Measurements from ENCODE around the gene S1PR4.

GRCh38 chr19:3140667-3141038 lies 37.9 kb upstream of the S1PR4 start:
- TF ChIP-seq ZNF114 (CRISPR knock-in tag; IDR thresholded peaks at IDR 0.05) = no peak
- TF ChIP-seq EZH2 (IDR thresholded peaks at IDR 0.05; ENCODE audit: low read depth, unreplicated experiment) = no peak
- TF ChIP-seq CTCF (conservative IDR thresholded peaks at IDR 0.05; ENCODE audit: low read depth in 2 of 2) = no peak
- no peak for TF ChIP-seq POLR2AphosphoS5 (IDR thresholded peaks at IDR 0.05; ENCODE audit: low read depth)
- no peak for TF ChIP-seq REST (IDR thresholded peaks at IDR 0.05; ENCODE audit: unreplicated experiment)
- TF ChIP-seq NANOG (IDR thresholded peaks at IDR 0.05; ENCODE audit: borderline replicate concordance) = no peak

Data from GM23338 (cell line).